H1 (cell line): ENCODE measurements around the gene ECSIT. TPM values are rescaled to one million over a fixed set of nuclear protein-coding genes. Genes with fewer than 3 reads are reported as not detected.

Experiments
- CTCF ChIA-PET: fragments of 300-600 bp; sonication (Branson Sonifier 250); formaldehyde crosslinking; loops from one replicate; lab custom pipeline; 2021; ENCODE audit not compliant: partially characterized antibody; lab: Charles Lee
- POLR2A ChIA-PET: fragments of 300-600 bp; sonication (Branson Sonifier 250); formaldehyde crosslinking; loops from one replicate; lab custom pipeline; 2021; ENCODE audit warnings: inconsistent platforms; ENCODE audit not compliant: partially characterized antibody; lab: Charles Lee
- DNase-seq, 2 experiments: peaks; one replicate each; pipeline versions ENCODE4 v3.0.0 to v3.0.0-alpha.2; 2010 to 2022; ENCODE audit warnings: low spot score in 2 of 2, low read depth in 1 of 2, mixed read lengths in 1 of 2
- FAIRE-seq: peaks from 2 replicates; lab custom pipeline; 2011; peaks lifted over from hg19 to GRCh38; lab: Jason Lieb, UNC
- H2AFZ ChIP-seq: 2 replicates; pipeline ENCODE4 v1.8.1; 2012; ENCODE audit warnings: low read length, inconsistent platforms
- H2AK5ac ChIP-seq: 2 replicates; pipeline ENCODE4 v1.6.1; 2013; ENCODE audit warnings: low read depth, low read length
- H2BK120ac ChIP-seq: replicated peaks from 2 replicates; pipeline ENCODE3; 2013; ENCODE audit warnings: low read depth, low read length, inconsistent platforms
- H2BK12ac ChIP-seq: 2 replicates; pipeline ENCODE4 v1.6.1; 2013; ENCODE audit warnings: low read depth, low read length
- H2BK15ac ChIP-seq: 2 replicates; pipeline ENCODE4 v1.6.1; 2013; ENCODE audit warnings: low read length
- H2BK20ac ChIP-seq: 2 replicates; pipeline ENCODE4 v1.6.1; 2013; ENCODE audit warnings: low read length
- H2BK5ac ChIP-seq: 2 replicates; pipeline ENCODE4 v1.6.1; 2013; ENCODE audit warnings: low read depth, low read length
- H3K14ac ChIP-seq: 2 replicates; pipeline ENCODE4 v1.6.1; 2013; ENCODE audit warnings: inconsistent platforms; ENCODE audit not compliant: insufficient read length
- H3K18ac ChIP-seq: 2 replicates; pipeline ENCODE4 v1.6.1; 2013; ENCODE audit warnings: low read length; ENCODE audit errors: extremely low read depth
- H3K23ac ChIP-seq: 2 replicates; pipeline ENCODE4 v1.6.1; 2013; ENCODE audit warnings: inconsistent platforms; ENCODE audit not compliant: insufficient read length
- H3K23me2 ChIP-seq: 2 replicates; pipeline ENCODE4 v1.6.1; 2013; ENCODE audit warnings: low read depth, low read length
- H3K27ac ChIP-seq: 2 replicates; pipeline ENCODE4 v1.6.1; 2011; ENCODE audit warnings: low read depth, low read length, inconsistent platforms
- H3K27me3 ChIP-seq, 4 experiments: replicated peaks in 1 of 4; 1 replicate in 1 of 4; 2 replicates in 3 of 4; pipeline versions ENCODE4 v1.6.1 to v1.8.1; 2011 to 2013; ENCODE audit warnings: low read length in 3 of 4, mild to moderate bottlenecking in 3 of 4, inconsistent platforms in 2 of 4, mixed read lengths in 2 of 4, moderate library complexity in 1 of 4; ENCODE audit not compliant: control insufficient read depth in 3 of 4, insufficient read depth in 3 of 4; ENCODE audit errors: extremely low read depth in 1 of 4
- H3K36me3 ChIP-seq, 4 experiments: 2 replicates each; pipeline versions ENCODE4 v1.6.1 to v1.8.1; 2011 to 2013; ENCODE audit warnings: mild to moderate bottlenecking in 4 of 4, low read length in 3 of 4, moderate library complexity in 2 of 4, control low read depth in 1 of 4, inconsistent platforms in 1 of 4; ENCODE audit not compliant: insufficient read depth in 4 of 4, control insufficient read depth in 2 of 4
- H3K4ac ChIP-seq: replicated peaks from 2 replicates; pipeline ENCODE3; 2013; ENCODE audit warnings: low read length, low read depth, mixed read lengths, inconsistent platforms; ENCODE audit not compliant: insufficient read length
- H3K4me1 ChIP-seq, 4 experiments: replicated peaks in 1 of 4; 1 replicate in 1 of 4; 2 replicates in 3 of 4; pipeline versions ENCODE4 v1.6.1 to v1.8.1; 2011 to 2013; ENCODE audit warnings: low read length in 3 of 4, inconsistent platforms in 2 of 4, mixed read lengths in 1 of 4; ENCODE audit not compliant: insufficient read depth in 4 of 4, control insufficient read depth in 3 of 4
- H3K4me2 ChIP-seq, 2 experiments: 2 replicates each; pipeline versions ENCODE4 v1.6.1 to v1.8.1; 2011 to 2013; ENCODE audit warnings: low read depth in 2 of 2, low read length in 2 of 2, control low read depth in 1 of 2, inconsistent platforms in 1 of 2, mild to moderate bottlenecking in 1 of 2; ENCODE audit not compliant: insufficient read depth in 1 of 2
- H3K4me3 ChIP-seq, 4 experiments: fragments of 200-600, 300-600 bp in 1 of 4; sonication (generic), shearing (Covaris generic), sonication (Bioruptor Twin) in 1 of 4; 2 replicates each; pipeline versions ENCODE4 v1.5.1 to v1.8.1; 2011 to 2016; ENCODE audit warnings: low read length in 4 of 4, low read depth in 3 of 4, control low read depth in 2 of 4, inconsistent platforms in 2 of 4, mild to moderate bottlenecking in 2 of 4, mixed read lengths in 1 of 4, moderate library complexity in 1 of 4; ENCODE audit not compliant: insufficient read depth in 2 of 4; ENCODE audit errors: extremely low read depth in 1 of 4
- H3K56ac ChIP-seq: replicated peaks from 2 replicates; pipeline ENCODE3; 2013; ENCODE audit warnings: low read depth, mild to moderate bottlenecking, mixed read lengths, low read length, inconsistent platforms; ENCODE audit not compliant: insufficient read length
- H3K79me1 ChIP-seq: 2 replicates; pipeline ENCODE4 v1.6.1; 2013; ENCODE audit warnings: low read depth, low read length, control low read depth
- H3K79me2 ChIP-seq, 2 experiments: 2 replicates each; pipeline versions ENCODE4 v1.6.1 to v1.8.1; 2012 to 2013; ENCODE audit warnings: low read length in 2 of 2, mild to moderate bottlenecking in 2 of 2, inconsistent platforms in 1 of 2; ENCODE audit not compliant: insufficient read depth in 2 of 2, control insufficient read depth in 1 of 2
- H3K9ac ChIP-seq, 4 experiments: replicated peaks in 1 of 4; 1 replicate in 1 of 4; 2 replicates in 3 of 4; pipeline versions ENCODE4 v1.6.1 to v1.8.1; 2011 to 2013; ENCODE audit warnings: low read depth in 3 of 4, low read length in 3 of 4, control low read depth in 2 of 4, mild to moderate bottlenecking in 2 of 4, moderate library complexity in 2 of 4, inconsistent platforms in 1 of 4; ENCODE audit errors: extremely low read depth in 1 of 4
- H3K9me3 ChIP-seq, 2 experiments: 2 replicates each; pipeline versions ENCODE4 v1.6.1 to v1.8.1; 2012 to 2013; ENCODE audit warnings: mild to moderate bottlenecking in 2 of 2, moderate library complexity in 2 of 2, control low read depth in 1 of 2, inconsistent platforms in 1 of 2, low read depth in 1 of 2, low read length in 1 of 2, mixed read lengths in 1 of 2; ENCODE audit not compliant: insufficient read depth in 2 of 2
- H4K20me1 ChIP-seq, 2 experiments: replicated peaks in 1 of 2; 2 replicates each; pipeline versions ENCODE3 to v1.8.1; 2011 to 2013; ENCODE audit warnings: inconsistent platforms in 2 of 2, low read length in 2 of 2, mild to moderate bottlenecking in 1 of 2; ENCODE audit not compliant: insufficient read depth in 2 of 2, control insufficient read depth in 1 of 2
- H4K5ac ChIP-seq: 2 replicates; pipeline ENCODE4 v1.6.1; 2013; ENCODE audit warnings: low read length, low read depth, mixed read lengths, inconsistent platforms; ENCODE audit not compliant: insufficient read length
- H4K8ac ChIP-seq: 2 replicates; pipeline ENCODE4 v1.8.0; 2013; ENCODE audit warnings: mild to moderate bottlenecking, moderate library complexity, low read length, inconsistent platforms; ENCODE audit not compliant: insufficient read depth; ENCODE audit errors: extremely low read depth
- H4K91ac ChIP-seq: replicated peaks from 2 replicates; pipeline ENCODE3; 2013; ENCODE audit warnings: low read length, mixed read lengths, inconsistent platforms; ENCODE audit not compliant: insufficient read length
- BACH1 ChIP-seq: IDR thresholded peaks from 2 replicates; pipeline ENCODE4 v1.6.1; 2012; ENCODE audit warnings: low read length, improper control_type of control experiment
- CREB1 ChIP-seq: IDR thresholded peaks from 2 replicates; pipeline ENCODE4 v1.6.1; 2012; ENCODE audit warnings: inconsistent platforms
- CTBP2 ChIP-seq: IDR thresholded peaks from 2 replicates; pipeline ENCODE4 v1.7.0; 2011; ENCODE audit warnings: borderline replicate concordance, mild to moderate bottlenecking, moderate library complexity, mixed read lengths, low read length; ENCODE audit not compliant: insufficient read depth, insufficient read length
- EP300 ChIP-seq, 2 experiments: IDR thresholded peaks; 1 replicate in 1 of 2; 2 replicates in 1 of 2; pipeline ENCODE4 v1.6.1; 2011 to 2012; ENCODE audit warnings: low read depth in 2 of 2, low read length in 2 of 2, mild to moderate bottlenecking in 2 of 2, borderline replicate concordance in 1 of 2, inconsistent platforms in 1 of 2, moderate library complexity in 1 of 2
- GTF2F1 ChIP-seq: IDR thresholded peaks from 2 replicates; pipeline ENCODE4 v1.6.1; 2012; ENCODE audit warnings: low read depth, low read length, improper control_type of control experiment, borderline replicate concordance
- SIX5 ChIP-seq: IDR thresholded peaks from 2 replicates; pipeline ENCODE4 v1.6.1; 2011; ENCODE audit warnings: mild to moderate bottlenecking, low read depth, low read length
- SUZ12 ChIP-seq: fragments of 200-600 bp; sonication (generic); IDR thresholded peaks from 2 replicates; pipeline ENCODE4 v1.6.1; 2012; ENCODE audit warnings: mild to moderate bottlenecking, inconsistent platforms, low read length, moderate library complexity, mixed read lengths
- TAF7 ChIP-seq: optimal IDR thresholded peaks from 2 replicates; pipeline ENCODE3; 2011; ENCODE audit warnings: low read depth, mild to moderate bottlenecking, inconsistent platforms, low read length, moderate library complexity, borderline replicate concordance
- WGBS, 2 experiments: shearing (Covaris generic) in 1 of 2; methylation state at CpG; one replicate each; pipeline versions ENCODE4 v1.1.6 to v1.1.7; 2013 to 2015; ENCODE audit warnings: low lambda C conversion rate in 2 of 2, mixed read lengths in 2 of 2, inconsistent platforms in 1 of 2, low coverage in 1 of 2, missing lambda C conversion rate in 1 of 2; ENCODE audit not compliant: insufficient replicate concordance in 2 of 2, insufficient coverage in 1 of 2, insufficient read length in 1 of 2; ENCODE audit errors: extremely low coverage in 1 of 2, missing lambda C conversion rate in 1 of 2; 5-methylcytosine and 5-hydroxymethylcytosine counted together
- polyA plus RNA-seq, 7 experiments: library from polyadenylated mRNA; depleted of rRNA in 3 of 7; stranded (reverse) in 5 of 7; unstranded in 2 of 7; fragments of >200 nt in 5 of 7; fragments of 200-250 nt in 2 of 7; gene quantifications; 1 replicate in 5 of 7; 2 replicates in 1 of 7; 4 replicates in 1 of 7; pipeline versions ENCODE4 v1.2.1 to v1.2.3, GENCODE V29; 2011 to 2013; ENCODE audit warnings: missing spikeins in 2 of 7, mixed read lengths in 2 of 7
- total RNA-seq: library from RNA; stranded (reverse); fragmentation: NEBNext Ultra II Directional; extraction: Animal tissue kit (Norgen Biotek cat#: 25700); gene quantifications from 2 replicates; pipeline ENCODE4 v1.2.1, GENCODE V29; 2021
- TF ChIP-seq, protein P1 (sequence below), 3 experiments: IDR thresholded peaks; 1 replicate in 2 of 3; 2 replicates in 1 of 3; pipeline versions ENCODE4 v1.5.1 to v1.6.1; 2011; ENCODE audit warnings: low read length in 3 of 3, mild to moderate bottlenecking in 3 of 3, inconsistent platforms in 2 of 3, low read depth in 1 of 3, moderate library complexity in 1 of 3; ENCODE audit not compliant: insufficient read depth in 1 of 3; ENCODE audit errors: control extremely low read depth in 1 of 3

ECSIT gene
- total and polyA plus RNA-seq, 2 of the 8 experiments (the other 6 are each of a cell fraction or from before 2014, with no cell fraction given) = 55.7 to 74.1 TPM

DNA sequence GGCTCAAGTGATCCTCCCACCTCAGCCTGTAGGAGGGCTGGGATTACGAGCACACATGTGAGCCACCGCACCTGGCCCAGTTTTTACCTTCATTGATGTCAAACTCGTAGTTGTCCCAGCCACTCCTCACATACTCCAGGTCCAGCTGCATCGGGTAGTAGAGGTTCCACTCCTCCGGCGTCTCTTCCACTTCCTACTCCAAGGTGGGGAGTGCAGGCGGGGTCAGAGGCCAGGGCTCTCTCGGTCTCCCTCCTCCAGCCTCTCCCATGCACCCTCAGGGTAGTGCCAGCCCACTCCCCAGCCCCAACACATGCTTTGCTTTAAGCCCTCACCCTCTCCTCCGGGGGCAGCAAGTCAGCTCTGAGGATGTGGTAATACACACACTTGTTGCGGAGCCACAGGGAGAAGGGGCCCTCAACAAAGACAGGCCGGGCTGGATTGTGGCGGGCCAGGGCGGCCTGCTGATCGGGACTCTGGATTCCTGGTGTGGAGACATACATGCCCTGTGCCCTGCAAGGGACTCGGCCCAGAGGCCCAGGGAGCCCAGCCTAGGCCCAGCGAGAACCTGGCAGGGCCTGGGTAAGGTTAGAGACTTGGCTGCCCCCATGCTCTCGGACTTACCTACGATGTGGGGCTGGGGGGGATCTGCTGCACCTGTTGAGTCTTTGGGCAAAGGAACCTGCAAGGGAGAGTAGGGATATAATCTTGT is 21.4 kb downstream of the ECSIT start:
- no peak overlapping the region; the same call in 1 of the 2 replicates for H4K8ac ChIP-seq
- H3K36me3 ChIP-seq = peaks cover 0 to 4% (median 0%) of the 10 kb centered on the region in 4 experiments; a peak in 2 of 8 replicates
- no peak overlapping the region for H2BK20ac ChIP-seq
- FAIRE-seq (no peak), DNase-seq (no peak)
- 0 out of 2 replicates have a peak, but pooled peaks cover 2% of the 10 kb centered on the region for H3K23me2 ChIP-seq
- ChIA-PET CTCF (interaction anchor here (0.6 to 0.7 kb wide), 2 partner anchors 23 to 84 kb away, joined by 3 read pairs; no protein-coding TSS in a partner anchor), POLR2A (interaction anchor here (0.6 to 2.8 kb wide), 4 partner anchors 8 to 31 kb away, joined by 3 to 7 read pairs (median 4); partner anchors contain the start of gene CNN1)
- no peak overlapping the region for H2BK120ac ChIP-seq
- no peak overlapping the region for H4K5ac ChIP-seq
- no peak overlapping the region for H3K56ac ChIP-seq
- H2AK5ac ChIP-seq = no peak overlapping the region
- no peak overlapping the region for H3K27ac ChIP-seq
- H3K4me3 ChIP-seq = no peak overlapping the region
- no peaks in the 10 kb centered on the region for H3K27me3 ChIP-seq
- H2AFZ ChIP-seq = no peak overlapping the region
- H3K79me1 ChIP-seq = peaks cover 4% of the 10 kb centered on the region
- no peak overlapping the region for H3K23ac ChIP-seq
- no peak overlapping the region for H3K4me2 ChIP-seq
- no peak overlapping the region for H3K18ac ChIP-seq
- H2BK12ac ChIP-seq = no peak overlapping the region
- H3K9ac ChIP-seq = no peak overlapping the region
- peaks cover 3 to 4% (median 4%) of the 10 kb centered on the region in 4 experiments; a peak in 6 of 7 replicates for H3K4me1 ChIP-seq
- H3K9me3 ChIP-seq = no peaks in the 10 kb centered on the region
- H3K14ac ChIP-seq = no peak overlapping the region
- H2BK15ac ChIP-seq = no peak overlapping the region
- H4K20me1 ChIP-seq = peaks cover 2% of the 10 kb centered on the region in 2 experiments
- H4K91ac ChIP-seq = no peak overlapping the region
- no peaks in the 10 kb centered on the region; a peak in 1 of 4 replicates for H3K79me2 ChIP-seq
- H3K4ac ChIP-seq = no peak overlapping the region
- WGBS, 2 experiments = 88% methylated on average over 18 of the region's 18 CpGs; no CpG with 5 or more reads in 1 of the 2 experiments
- no peak overlapping the region for H2BK5ac ChIP-seq
- TF ChIP-seq EP300 (IDR thresholded peaks at IDR 0.05; ENCODE audit: borderline replicate concordance in 1 of 2, low read depth in 2 of 2, low read length in 2 of 2) (no peak), BACH1 (no peak), GTF2F1 (no peak), CREB1 (no peak), SUZ12 (no peak), SIX5 (no peak), TAF7 (no peak), CTBP2 (no peak)
- TF ChIP-seq, protein P1, sequence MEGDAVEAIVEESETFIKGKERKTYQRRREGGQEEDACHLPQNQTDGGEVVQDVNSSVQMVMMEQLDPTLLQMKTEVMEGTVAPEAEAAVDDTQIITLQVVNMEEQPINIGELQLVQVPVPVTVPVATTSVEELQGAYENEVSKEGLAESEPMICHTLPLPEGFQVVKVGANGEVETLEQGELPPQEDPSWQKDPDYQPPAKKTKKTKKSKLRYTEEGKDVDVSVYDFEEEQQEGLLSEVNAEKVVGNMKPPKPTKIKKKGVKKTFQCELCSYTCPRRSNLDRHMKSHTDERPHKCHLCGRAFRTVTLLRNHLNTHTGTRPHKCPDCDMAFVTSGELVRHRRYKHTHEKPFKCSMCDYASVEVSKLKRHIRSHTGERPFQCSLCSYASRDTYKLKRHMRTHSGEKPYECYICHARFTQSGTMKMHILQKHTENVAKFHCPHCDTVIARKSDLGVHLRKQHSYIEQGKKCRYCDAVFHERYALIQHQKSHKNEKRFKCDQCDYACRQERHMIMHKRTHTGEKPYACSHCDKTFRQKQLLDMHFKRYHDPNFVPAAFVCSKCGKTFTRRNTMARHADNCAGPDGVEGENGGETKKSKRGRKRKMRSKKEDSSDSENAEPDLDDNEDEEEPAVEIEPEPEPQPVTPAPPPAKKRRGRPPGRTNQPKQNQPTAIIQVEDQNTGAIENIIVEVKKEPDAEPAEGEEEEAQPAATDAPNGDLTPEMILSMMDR (IDR thresholded peaks at IDR 0.05; ENCODE audit: control extremely low read depth in 1 of 3, insufficient read depth in 1 of 3, low read depth in 1 of 3, low read length in 3 of 3) = no peak
